KOPT-K1 (cell line): ENCODE results near the gene FILIP1L.

ENCODE experiments used
- H3K27ac ChIP-seq: fragments of 200-600 bp; sonication (generic); 2 replicates; pipeline ENCODE4 v1.5.1; 2016; ENCODE audit warnings: antibody characterized with exemption, mild to moderate bottlenecking, low read depth, low read length; ENCODE audit not compliant: poor library complexity, severe bottlenecking
- H3K36me3 ChIP-seq: fragments of 200-600 bp; sonication (generic); 2 replicates; pipeline ENCODE4 v1.5.1; 2017; ENCODE audit warnings: antibody characterized with exemption, mild to moderate bottlenecking, low read length, moderate library complexity; ENCODE audit not compliant: insufficient read depth
- H3K9me3 ChIP-seq: fragments of 200-600 bp; sonication (generic); 2 replicates; pipeline ENCODE4 v1.5.1; 2017; ENCODE audit warnings: antibody characterized with exemption, low read length, mild to moderate bottlenecking; ENCODE audit not compliant: insufficient read depth, poor library complexity, severe bottlenecking

Gene FILIP1L

DNA sequence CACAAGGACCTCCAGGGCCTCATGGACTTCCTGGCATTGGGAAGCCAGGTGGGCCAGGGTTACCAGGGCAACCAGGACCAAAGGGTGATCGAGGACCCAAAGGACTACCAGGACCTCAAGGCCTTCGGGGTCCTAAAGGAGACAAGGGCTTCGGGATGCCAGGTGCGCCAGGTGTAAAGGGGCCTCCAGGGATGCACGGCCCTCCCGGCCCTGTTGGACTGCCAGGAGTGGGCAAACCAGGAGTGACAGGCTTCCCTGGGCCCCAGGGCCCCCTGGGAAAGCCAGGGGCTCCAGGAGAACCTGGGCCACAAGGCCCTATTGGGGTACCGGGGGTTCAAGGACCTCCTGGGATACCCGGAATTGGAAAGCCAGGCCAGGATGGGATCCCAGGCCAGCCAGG lies 319.8 kb downstream of the FILIP1L start:
- no peak overlapping the region for H3K27ac ChIP-seq
- no peaks in the 10 kb centered on the region for H3K9me3 ChIP-seq
- H3K36me3 ChIP-seq = no peaks in the 10 kb centered on the region

DNA sequence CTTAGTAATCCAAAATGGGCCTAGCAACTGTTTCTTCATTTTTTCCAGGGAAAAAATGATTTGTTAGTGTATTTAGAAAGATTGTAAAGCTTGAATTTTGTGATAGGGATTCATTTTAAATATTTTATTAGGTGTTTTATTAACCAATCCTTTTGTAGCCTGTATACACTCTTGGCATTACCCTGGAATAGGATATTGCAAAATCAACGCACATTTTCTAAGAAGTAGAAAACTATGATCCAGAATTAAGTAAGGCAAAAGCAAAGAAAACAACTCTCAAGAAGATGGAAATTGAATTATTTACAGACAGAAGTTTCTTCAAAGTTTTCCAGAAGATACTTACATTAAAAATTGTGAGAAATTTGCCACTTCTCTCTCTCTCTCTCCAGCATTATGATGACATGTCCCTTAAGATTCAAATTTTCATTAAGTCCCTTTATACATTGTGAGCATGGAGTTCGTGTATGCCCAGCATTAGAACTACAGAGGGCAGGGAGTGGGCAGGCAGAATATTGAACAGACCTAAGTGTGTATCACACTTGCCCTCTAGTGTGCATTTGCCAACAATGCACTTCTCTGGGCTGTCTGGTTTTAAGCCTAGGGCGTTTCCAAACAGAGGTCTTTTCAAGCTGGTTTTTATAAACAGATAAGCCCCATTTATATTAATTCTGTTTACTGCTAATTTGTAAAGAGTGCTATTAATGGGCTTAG lies 325.1 kb downstream of the FILIP1L start:
- no peaks in the 10 kb centered on the region for H3K36me3 ChIP-seq
- no peak overlapping the region for H3K27ac ChIP-seq
- H3K9me3 ChIP-seq = no peaks in the 10 kb centered on the region
